Measurements from ENCODE around the gene HBQ1.
"Not testable (repeated sequence)": the region's sequence is repeated elsewhere in the genome, so short reads cannot be mapped to it uniquely, and the experiment has no call there.

The HBQ1 gene

GRCh38 chr16:176477-177382 lies 3.5 kb upstream of the HBQ1 start, which contains the start of gene HBA1:
Gene HBA1, plus strand, starts transcription at chr16:176680. Its CDS starts 37 bp downstream, at chr16:176717.
- not testable (repeated sequence) for DNase-seq

- DNase-seq: no peak
Observed at GRCh38 chr16:177394-177822, 2.9 kb upstream of the HBQ1 start.

- DNase-seq: no peak
Observed at GRCh38 chr16:177981-178667, 2.1 kb upstream of the HBQ1 start.

- no peak for DNase-seq
Observed at GRCh38 chr16:178668-179015, 1.6 kb upstream of the HBQ1 start.

GRCh38 chr16:179211-180092 lies 807 bp upstream of the HBQ1 start:
- DNase-seq: no peak

GRCh38 chr16:180681-181564 lies 664 bp downstream of the HBQ1 start:
- DNase-seq: peak; percentile 60

GRCh38 chr16:181565-182021 lies 1.3 kb downstream of the HBQ1 start:
- DNase-seq: no peak

- no peak for DNase-seq
Observed at GRCh38 chr16:183005-183404, 2.7 kb downstream of the HBQ1 start.

GRCh38 chr16:185213-185612 lies 5.0 kb downstream of the HBQ1 start:
- no peak for DNase-seq

- DNase-seq: no peak
Observed at GRCh38 chr16:185691-186090, 5.4 kb downstream of the HBQ1 start.

- DNase-seq: no peak
Observed at GRCh38 chr16:187330-187729, 7.1 kb downstream of the HBQ1 start.

- DNase-seq: no peak
Observed at GRCh38 chr16:188674-189073, 8.4 kb downstream of the HBQ1 start.

GRCh38 chr16:189604-190186 lies 9.4 kb downstream of the HBQ1 start:
- no peak for DNase-seq

- DNase-seq: no peak
Observed at GRCh38 chr16:191831-192230, 11.6 kb downstream of the HBQ1 start.

GRCh38 chr16:192686-193085 lies 12.4 kb downstream of the HBQ1 start:
- no peak for DNase-seq

- no peak for DNase-seq
Observed at GRCh38 chr16:193441-193840, 13.2 kb downstream of the HBQ1 start.

GRCh38 chr16:194516-194915 lies 14.3 kb downstream of the HBQ1 start:
- DNase-seq: no peak

GRCh38 chr16:200388-200787 lies 20.1 kb downstream of the HBQ1 start:
- no peak for DNase-seq

- no peak for DNase-seq
Observed at GRCh38 chr16:203246-203645, 23.0 kb downstream of the HBQ1 start.

GRCh38 chr16:204046-204445 lies 23.8 kb downstream of the HBQ1 start:
- not testable (repeated sequence) for DNase-seq

- not testable (repeated sequence) for DNase-seq
Observed at GRCh38 chr16:209359-209758, 29.1 kb downstream of the HBQ1 start.

Measured in DMS79 (cell line).